T-helper 1 cell (primary cell): ENCODE results near the gene ENDOV.

ENCODE experiments used
- DNase-seq, 5 donors: peaks; one replicate each; pipeline ENCODE4 v3.0.0-alpha.2; 2012 to 2020
- total RNA-seq, 4 donors: gene quantifications; one replicate each; lab custom pipeline; 2026; lab: John Stamatoyannopoulos, UW

ENDOV gene
- total RNA-seq: 4.1 to 12.3 (median 7.9) reads per million in 4 donors

- peak; percentile 89 to 94 (median 94) for DNase-seq
Measured at GRCh38 chr17:80414803-80415625, at the start of gene ENDOV. ENDOV (plus strand) TSS chr17:80415167; CDS start chr17:80415195, 28 bp downstream.

- DNase-seq: no peak
Measured at GRCh38 chr17:80365983-80366382, 49.0 kb upstream of the ENDOV start.

- DNase-seq: no peak
Measured at GRCh38 chr17:80367503-80367902, 47.5 kb upstream of the ENDOV start.

GRCh38 chr17:80371196-80371595 lies 43.8 kb upstream of the ENDOV start:
- DNase-seq: no peak

GRCh38 chr17:80372456-80372855 lies 42.5 kb upstream of the ENDOV start:
- no peak for DNase-seq

GRCh38 chr17:80372922-80373570 lies 41.9 kb upstream of the ENDOV start:
- no peak for DNase-seq

GRCh38 chr17:80374039-80374731 lies 40.8 kb upstream of the ENDOV start:
- no peak for DNase-seq

- DNase-seq: no peak
Measured at GRCh38 chr17:80374732-80375585, 40.0 kb upstream of the ENDOV start.

- no peak for DNase-seq
Measured at GRCh38 chr17:80376531-80376930, 38.4 kb upstream of the ENDOV start.

- no peak for DNase-seq
Measured at GRCh38 chr17:80377798-80378197, 37.2 kb upstream of the ENDOV start.

GRCh38 chr17:80379348-80379747 lies 35.6 kb upstream of the ENDOV start:
- DNase-seq: no peak

GRCh38 chr17:80380068-80380467 lies 34.9 kb upstream of the ENDOV start:
- DNase-seq: no peak

GRCh38 chr17:80380555-80381002 lies 34.4 kb upstream of the ENDOV start:
- no peak for DNase-seq

- DNase-seq: no peak
Measured at GRCh38 chr17:80381416-80381923, 33.5 kb upstream of the ENDOV start.

- no peak for DNase-seq
Measured at GRCh38 chr17:80382446-80382845, 32.5 kb upstream of the ENDOV start.

- no peak for DNase-seq
Measured at GRCh38 chr17:80382956-80383355, 32.0 kb upstream of the ENDOV start.

- no peak for DNase-seq
Measured at GRCh38 chr17:80384078-80384960, 30.6 kb upstream of the ENDOV start.

- no peak for DNase-seq
Measured at GRCh38 chr17:80385046-80385445, 29.9 kb upstream of the ENDOV start.

- DNase-seq: no peak
Measured at GRCh38 chr17:80386341-80386740, 28.6 kb upstream of the ENDOV start.

GRCh38 chr17:80387071-80387470 lies 27.9 kb upstream of the ENDOV start:
- DNase-seq: no peak

- no peak for DNase-seq
Measured at GRCh38 chr17:80388175-80388574, 26.8 kb upstream of the ENDOV start.
